HG02938 (cell line): ENCODE measurements around the gene PIK3R6.

Experiments used
- ATAC-seq: cut with Tn5 transposase; IDR thresholded peaks from one replicate; pipeline ENCODE4 v1.9.1; 2021; ENCODE audit warnings: mild to moderate bottlenecking, moderate library complexity; ENCODE audit not compliant: unreplicated experiment

The PIK3R6 gene

GRCh38 chr17:8867361-8867981, at the start of gene PIK3R6:
Gene PIK3R6, minus strand, starts transcription at chr17:8867674. Its CDS starts 17,880 bp downstream, at chr17:8849794.
- ATAC-seq: no peak

- ATAC-seq: no peak
Observed at GRCh38 chr17:8916466-8916865, 49.0 kb upstream of the PIK3R6 start.

- no peak for ATAC-seq
Observed at GRCh38 chr17:8914554-8914953, 47.1 kb upstream of the PIK3R6 start.

- ATAC-seq: no peak
Observed at GRCh38 chr17:8913879-8914278, 46.4 kb upstream of the PIK3R6 start.

GRCh38 chr17:8913091-8913490, 45.6 kb upstream of the PIK3R6 start:
- ATAC-seq: no peak

- no peak for ATAC-seq
Observed at GRCh38 chr17:8912084-8912981, 44.9 kb upstream of the PIK3R6 start.

- ATAC-seq: no peak
Observed at GRCh38 chr17:8910969-8911604, 43.6 kb upstream of the PIK3R6 start.

GRCh38 chr17:8909586-8910270, 42.3 kb upstream of the PIK3R6 start:
- ATAC-seq: no peak

GRCh38 chr17:8905331-8905730, 37.9 kb upstream of the PIK3R6 start:
- no peak for ATAC-seq

GRCh38 chr17:8904686-8905085, 37.2 kb upstream of the PIK3R6 start:
- no peak for ATAC-seq

- ATAC-seq: no peak
Observed at GRCh38 chr17:8904201-8904600, 36.7 kb upstream of the PIK3R6 start.

- no peak for ATAC-seq
Observed at GRCh38 chr17:8900626-8901585, 33.4 kb upstream of the PIK3R6 start.

- no peak for ATAC-seq
Observed at GRCh38 chr17:8900207-8900606, 32.7 kb upstream of the PIK3R6 start.

- ATAC-seq: no peak
Observed at GRCh38 chr17:8898636-8899035, 31.2 kb upstream of the PIK3R6 start.

- ATAC-seq: no peak
Observed at GRCh38 chr17:8898126-8898525, 30.7 kb upstream of the PIK3R6 start.

GRCh38 chr17:8896641-8897635, 29.5 kb upstream of the PIK3R6 start:
- no peak for ATAC-seq

- no peak for ATAC-seq
Observed at GRCh38 chr17:8896087-8896486, 28.6 kb upstream of the PIK3R6 start.

- ATAC-seq: no peak
Observed at GRCh38 chr17:8894673-8895578, 27.5 kb upstream of the PIK3R6 start.
